RKO (cell line): ENCODE data around the gene MRGPRE.

Source experiments
- DNase-seq: peaks from one replicate; pipeline ENCODE4 v3.0.0-alpha.2; 2016; ENCODE audit warnings: low spot score

MRGPRE gene

DNA sequence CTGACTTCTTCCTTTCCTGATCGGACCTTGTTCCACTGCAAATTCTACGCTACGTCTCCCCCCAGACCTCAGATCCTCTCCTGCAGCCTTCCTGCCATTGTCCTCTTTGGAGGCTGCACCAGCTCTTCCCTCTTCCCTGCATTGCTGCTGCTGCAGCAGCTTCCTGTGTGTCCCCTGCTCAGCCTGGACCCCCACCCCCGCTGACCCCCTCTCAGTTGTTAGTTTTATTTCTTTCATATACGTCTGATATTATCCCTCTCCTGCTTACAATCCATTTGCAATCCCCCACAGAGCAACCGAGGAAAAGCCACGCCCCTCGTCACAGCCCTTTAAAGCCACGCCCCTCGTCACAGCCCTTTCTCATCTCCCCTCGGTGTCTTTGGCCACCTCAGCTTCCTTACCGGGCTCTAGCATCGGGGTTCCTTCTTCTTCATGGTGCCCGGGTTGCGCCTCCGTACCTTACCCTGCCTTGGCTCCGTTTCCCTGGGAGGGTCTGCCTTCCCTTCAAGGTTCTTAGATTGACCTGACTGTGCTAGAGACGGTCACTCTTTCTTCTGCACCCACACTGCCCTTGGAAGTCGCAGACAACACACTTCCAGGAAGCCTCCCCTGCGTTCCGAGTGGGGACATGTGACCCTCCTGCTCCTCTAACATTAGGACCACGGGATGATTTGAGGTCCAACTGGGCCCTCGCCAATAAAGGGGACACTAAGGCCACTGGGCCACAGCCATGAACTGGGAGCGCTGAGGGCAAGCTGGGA lies 18.4 kb downstream of the MRGPRE start:
- no peak for DNase-seq

GRCh38 chr11:3208272-3208671 lies 23.9 kb downstream of the MRGPRE start:
- no peak for DNase-seq

- DNase-seq, result no peak
Measured at GRCh38 chr11:3207526-3208189, 24.6 kb downstream of the MRGPRE start.

GRCh38 chr11:3206922-3207204 lies 25.4 kb downstream of the MRGPRE start:
- DNase-seq, result no peak

GRCh38 chr11:3206156-3206921 lies 25.9 kb downstream of the MRGPRE start:
- no peak for DNase-seq

DNA sequence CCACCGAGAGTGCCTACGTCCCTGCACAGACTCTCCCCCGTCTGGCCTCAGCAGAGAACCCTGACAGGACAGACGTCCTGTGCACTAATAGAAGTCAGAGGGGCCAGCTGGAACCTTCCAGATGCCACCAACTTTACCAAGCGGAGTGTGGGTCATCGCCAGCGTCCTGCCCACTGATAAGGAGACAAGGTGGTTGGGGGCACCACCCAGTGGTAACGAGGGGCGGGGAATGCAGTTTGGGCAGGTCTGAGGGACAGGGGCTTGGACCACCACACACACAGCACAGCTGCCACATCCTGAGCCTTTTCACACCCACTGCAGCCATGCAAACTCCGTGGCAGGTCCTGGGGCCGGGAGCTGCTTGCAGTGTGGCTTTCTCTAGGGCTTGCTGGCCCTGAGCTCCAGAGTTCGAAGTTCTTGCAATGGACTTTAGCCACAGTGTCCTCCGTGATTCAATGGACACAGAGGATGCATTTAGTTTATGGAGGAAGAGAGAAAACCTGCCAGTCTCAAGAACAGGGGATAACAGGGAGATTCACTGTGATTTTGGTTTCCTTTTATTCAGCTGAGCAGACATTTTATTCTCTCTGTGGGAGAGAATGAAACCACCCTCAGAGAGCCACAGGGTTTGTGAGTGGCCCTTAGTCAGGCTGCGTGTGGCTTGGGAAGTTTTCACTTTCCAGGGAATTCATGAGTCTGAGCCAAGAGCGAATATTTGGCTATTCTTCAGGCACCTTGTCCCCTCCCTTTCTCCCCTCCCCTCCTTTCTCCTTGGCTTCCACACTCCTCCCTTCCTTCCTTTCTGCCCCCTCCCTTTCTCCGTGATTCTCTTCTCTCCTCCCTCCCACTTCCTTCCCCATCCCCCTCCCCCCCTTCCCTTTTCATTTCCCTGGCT lies 26.7 kb downstream of the MRGPRE start:
- DNase-seq, result no peak

- DNase-seq, result no peak
Measured at GRCh38 chr11:3204141-3205015, 27.8 kb downstream of the MRGPRE start.

DNA sequence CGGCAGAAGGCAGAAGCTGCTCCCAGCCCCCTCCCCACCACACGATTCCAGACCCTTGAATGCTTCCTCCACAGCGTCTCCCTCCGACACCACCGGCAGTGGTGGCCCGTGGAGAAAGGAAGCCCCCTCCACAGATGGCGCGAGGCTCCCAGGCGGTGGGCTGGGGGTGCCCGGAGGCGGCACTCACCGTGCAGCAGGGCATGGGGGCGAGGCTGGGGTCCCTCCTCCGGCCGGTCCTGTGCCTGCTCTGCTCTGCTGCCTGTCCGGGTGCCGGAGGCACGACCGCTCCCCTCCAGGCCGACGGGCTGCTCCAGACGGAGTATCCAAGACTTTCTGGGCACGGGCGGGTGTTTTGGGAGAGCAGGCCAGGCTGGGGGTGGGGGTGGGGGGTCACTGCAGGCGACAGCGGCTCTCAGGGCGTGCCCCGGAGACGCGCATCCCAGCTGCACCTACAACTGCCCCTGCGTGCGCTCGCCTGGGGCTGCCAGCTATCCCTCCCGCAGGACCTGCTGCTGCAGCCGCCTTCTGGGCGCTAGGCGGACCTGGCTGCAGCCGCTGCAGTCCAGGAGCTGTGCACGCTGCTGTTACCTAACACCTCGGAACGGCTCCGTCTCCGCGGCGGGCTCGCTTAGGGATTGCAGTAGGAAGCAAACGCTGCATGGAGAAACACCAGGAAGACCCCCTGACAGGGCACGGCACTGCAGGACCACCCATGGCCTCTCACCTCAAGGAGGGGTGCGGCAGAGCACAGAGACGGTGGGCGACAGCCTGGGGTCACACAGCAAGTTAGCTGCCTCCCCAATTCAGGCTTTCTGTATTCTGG lies 28.8 kb downstream of the MRGPRE start:
- DNase-seq, result no peak

DNA sequence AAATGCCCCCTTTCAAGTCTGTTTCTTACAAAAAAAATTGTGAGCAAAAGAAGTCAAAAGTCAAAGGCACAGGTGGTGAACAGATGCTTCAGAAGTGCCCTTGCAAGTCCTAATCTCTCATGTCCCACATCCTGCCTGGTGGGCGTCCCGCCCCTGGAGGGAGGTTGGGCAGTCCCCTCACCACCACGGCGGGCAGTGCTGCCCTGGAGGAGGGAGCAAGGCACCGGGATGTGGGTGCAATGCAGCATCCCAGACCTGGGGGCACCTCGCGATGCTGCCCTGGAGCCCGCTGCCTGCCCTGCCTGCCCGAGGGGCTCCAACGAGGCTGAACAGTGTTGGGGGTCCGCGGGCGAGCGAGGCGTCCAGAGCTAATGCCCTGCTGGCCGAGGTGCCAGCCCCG lies 29.5 kb downstream of the MRGPRE start:
- no peak for DNase-seq

GRCh38 chr11:3202305-3202704 lies 29.9 kb downstream of the MRGPRE start:
- DNase-seq, result no peak

DNA sequence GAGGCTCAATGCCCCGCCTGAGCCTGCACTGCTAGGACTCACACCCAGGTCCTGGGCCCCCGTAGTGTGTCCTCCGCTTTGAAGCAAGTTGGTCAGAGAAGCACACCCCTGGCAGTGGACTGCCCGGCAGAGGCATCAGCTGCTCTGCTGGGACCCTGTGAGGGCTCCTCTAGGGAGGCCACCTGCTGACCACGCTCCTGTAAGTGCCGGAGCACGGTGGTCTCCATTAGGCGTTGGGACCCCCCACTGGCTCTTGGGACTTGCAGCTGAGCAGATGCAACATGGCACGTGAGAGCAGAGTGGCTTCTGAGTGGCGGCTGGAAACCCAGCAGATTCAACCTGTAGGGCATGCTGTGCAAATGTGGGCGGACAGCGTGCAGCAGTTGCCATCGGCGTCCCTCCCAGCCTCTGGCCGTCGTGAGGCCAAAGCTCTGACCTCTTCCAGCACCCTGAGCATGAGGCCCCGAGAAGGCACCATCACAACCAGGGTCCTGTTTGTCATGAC lies 30.5 kb downstream of the MRGPRE start:
- DNase-seq, result no peak

GRCh38 chr11:3201112-3201581 lies 31.1 kb downstream of the MRGPRE start:
- DNase-seq, result no peak

DNA sequence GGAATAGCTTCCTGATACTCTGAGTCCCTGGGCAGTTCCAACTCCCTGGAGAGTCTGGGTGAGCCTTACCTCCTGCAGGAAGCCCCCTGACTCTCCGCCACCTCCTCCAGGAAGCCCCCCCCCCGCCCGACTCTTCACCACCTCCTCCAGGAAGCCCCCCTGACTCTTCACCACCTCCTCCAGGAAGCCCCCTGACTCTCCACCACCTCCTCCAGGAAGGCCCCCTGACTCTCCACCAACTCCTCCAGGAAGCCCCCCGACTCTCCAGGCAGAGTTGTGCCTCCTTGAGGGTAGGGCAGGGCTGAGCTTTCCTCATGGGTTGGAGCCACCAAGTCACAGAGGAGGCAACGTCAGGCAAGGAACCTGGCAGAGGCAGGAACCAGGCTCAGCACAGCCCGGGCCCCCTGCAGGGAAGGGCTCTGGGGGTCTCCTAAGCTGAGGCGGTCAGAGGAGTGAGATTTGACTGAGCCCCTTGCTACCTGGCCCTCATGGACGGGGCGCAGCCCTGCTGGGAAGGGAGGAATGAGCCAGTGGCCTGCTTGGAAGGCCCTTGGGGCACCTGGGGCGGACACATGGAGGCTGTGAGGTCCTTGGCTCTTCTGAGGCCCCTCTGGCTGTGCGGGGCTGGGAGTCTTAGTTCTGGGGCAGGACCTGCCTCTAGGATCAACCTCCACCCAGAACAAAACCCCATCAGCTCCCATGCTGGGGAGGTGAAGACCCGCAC lies 31.7 kb downstream of the MRGPRE start:
- DNase-seq, result no peak

DNA sequence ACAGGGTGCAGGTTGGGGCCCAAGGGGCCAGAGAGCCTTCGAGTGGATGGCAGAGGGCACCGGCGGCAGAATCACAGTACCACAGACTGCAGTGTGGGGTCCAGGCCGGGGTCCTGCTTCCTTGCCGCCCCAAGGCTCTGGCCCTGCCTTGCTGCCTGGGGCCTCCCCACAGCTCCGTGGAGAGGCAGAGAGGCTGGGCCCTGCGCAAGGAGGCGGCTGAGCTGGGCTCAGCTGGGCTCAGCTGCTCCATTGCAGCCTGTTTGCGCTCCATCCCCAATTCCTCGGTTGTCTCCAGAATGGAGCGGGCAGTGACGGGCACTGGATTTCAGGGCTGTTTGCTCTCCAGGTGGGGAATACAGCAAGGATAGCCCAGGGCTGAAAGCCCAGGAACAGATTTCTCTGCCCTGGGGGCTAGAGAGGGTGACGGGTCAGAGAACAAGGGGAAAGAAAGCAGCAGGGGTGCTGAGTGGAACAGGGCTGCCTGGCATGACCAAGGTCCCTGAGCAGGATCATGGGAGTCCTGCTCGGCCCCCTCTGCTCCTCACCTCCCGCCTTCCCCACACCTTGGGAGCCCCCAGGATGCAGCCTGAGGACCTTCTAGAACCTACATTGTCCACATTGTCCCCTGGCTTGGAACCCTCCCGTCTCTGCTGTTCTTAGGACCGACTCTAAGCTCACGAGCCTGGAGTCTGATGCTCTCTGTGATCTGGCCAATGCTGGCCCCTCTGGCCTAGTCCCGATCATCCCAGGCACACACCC lies 32.5 kb downstream of the MRGPRE start:
- no peak for DNase-seq

DNA sequence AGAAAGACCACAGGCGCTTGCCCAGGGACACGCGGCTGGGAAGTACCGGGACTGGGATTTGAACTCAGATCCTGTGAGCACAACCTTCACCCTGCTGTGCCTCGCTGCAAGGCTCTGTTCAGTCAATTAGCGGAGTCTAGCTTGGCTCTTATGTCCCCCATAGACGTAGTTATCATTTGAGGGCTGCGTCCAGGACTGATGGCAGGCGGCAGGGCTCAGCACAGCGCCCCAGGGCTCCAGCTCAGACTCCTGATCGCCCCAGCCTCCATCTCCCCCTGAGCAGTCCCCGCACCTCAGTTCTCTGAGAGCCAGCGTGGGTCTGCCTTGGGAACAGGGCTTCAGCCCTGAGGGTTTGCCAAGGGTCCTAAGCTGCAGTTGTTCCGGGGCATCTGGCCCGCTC lies 33.4 kb downstream of the MRGPRE start:
- DNase-seq, result no peak

- DNase-seq, result no peak
Measured at GRCh38 chr11:3197878-3198528, 34.2 kb downstream of the MRGPRE start.

DNA sequence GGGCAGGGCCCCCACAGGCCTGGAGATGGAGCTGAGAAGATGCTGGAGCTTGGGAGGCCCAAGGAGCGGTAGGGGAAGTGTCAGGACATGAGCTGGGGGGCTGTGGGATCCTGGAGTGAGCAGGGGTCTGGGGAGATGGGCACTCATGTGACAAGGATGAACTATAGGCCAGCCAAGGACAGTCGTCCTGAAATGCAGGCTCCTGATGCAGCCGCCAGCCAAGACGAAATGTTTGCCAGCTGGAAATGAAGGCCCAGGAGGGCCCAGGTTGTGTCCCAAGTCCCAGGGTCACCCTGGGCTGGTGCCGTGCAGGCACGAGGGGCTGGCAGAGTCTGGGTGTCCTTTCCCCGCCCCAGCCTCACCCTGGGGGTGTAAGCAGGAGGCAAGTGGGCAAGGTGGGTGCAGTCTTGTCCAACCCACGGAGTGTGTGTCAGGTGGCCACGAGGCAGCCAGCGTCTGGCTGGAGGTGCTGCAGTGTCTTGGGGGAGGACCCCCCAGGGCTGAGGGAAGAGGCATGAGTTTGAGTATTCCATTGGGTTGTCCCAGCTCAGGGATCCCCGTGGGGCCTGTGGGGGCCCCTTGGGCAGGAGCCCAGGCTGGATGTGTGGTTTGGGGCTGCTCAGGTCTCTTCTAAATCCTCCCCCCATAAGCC lies 35.0 kb downstream of the MRGPRE start:
- DNase-seq, result no peak
